ENCODE measurements around the gene ATP2B1.

ATP2B1 gene

GRCh38 chr12:89568484-89568883, 140.2 kb downstream of the ATP2B1 start:
- TF ChIP-seq SCRT2 (tag by site-specific recombination; IDR thresholded peaks at IDR 0.05) (peak; percentile 34; the same call in 1 of the 2 replicates), ZNF391 (tag by site-specific recombination; IDR thresholded peaks at IDR 0.05; ENCODE audit: borderline replicate concordance, low read depth) (no peak), TRIM28 (IDR thresholded peaks at IDR 0.05; ENCODE audit: borderline replicate concordance, low read length) (no peak), MZF1 (tag by site-specific recombination; IDR thresholded peaks at IDR 0.05; ENCODE audit: borderline replicate concordance) (no peak)
- POLR2A ChIA-PET = no interaction called here
- no peaks in the 10 kb centered on the region for H3K9me3 ChIP-seq (ENCODE audit: control insufficient read depth, insufficient read depth, low read depth, low read length)
- no peaks in the 10 kb centered on the region for H3K36me3 ChIP-seq (ENCODE audit: control insufficient read depth in 2 of 2, insufficient read depth in 1 of 2, low read length in 2 of 2)
- CTCF ChIA-PET = no interaction called here
- H3K4me3 ChIP-seq (ENCODE audit: low read depth, low read length) = no peak overlapping the region
- no peak overlapping the region for H3K27ac ChIP-seq (ENCODE audit: extremely low read depth, low read depth, low read length)
- H3K4me1 ChIP-seq (ENCODE audit: control insufficient read depth, insufficient read depth, low read length) = no peaks in the 10 kb centered on the region

DNA sequence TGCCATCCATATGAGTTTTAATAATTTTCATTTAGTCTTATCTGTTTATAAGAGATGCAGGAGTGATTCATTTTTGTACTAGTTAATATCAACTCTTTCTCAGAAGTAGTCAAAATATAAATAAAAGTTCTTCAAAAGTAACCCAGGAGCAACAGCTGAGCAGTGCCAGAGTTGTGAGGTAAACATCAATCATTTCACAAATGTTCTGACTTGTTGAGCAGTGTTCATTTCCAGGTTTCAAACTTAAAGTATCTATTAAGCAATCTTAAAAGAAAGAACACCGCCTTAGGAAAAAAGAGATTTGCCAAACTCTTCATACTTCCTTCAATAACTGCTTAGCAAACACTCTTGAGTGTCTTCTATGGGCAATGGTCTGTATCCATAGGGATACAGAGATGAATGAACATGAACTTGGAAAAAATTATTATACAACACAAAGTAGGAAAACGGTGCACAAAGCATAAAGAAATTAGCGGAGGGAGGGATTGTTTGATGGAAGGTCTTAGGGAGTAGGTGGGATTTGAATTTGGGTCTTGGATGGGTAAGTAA, 140.9 kb downstream of the ATP2B1 start:
- Histone ChIP-seq H3K27ac (ENCODE audit: extremely low read depth, low read depth, low read length) (no peak overlapping the region), H3K4me3 (ENCODE audit: low read depth, low read length) (no peak overlapping the region), H3K9me3 (ENCODE audit: control insufficient read depth, insufficient read depth, low read depth, low read length) (no peaks in the 10 kb centered on the region), H3K4me1 (ENCODE audit: control insufficient read depth, insufficient read depth, low read length) (no peaks in the 10 kb centered on the region), H3K36me3 (ENCODE audit: control insufficient read depth in 2 of 2, insufficient read depth in 1 of 2, low read length in 2 of 2) (no peaks in the 10 kb centered on the region)
- TF ChIP-seq, protein P1, sequence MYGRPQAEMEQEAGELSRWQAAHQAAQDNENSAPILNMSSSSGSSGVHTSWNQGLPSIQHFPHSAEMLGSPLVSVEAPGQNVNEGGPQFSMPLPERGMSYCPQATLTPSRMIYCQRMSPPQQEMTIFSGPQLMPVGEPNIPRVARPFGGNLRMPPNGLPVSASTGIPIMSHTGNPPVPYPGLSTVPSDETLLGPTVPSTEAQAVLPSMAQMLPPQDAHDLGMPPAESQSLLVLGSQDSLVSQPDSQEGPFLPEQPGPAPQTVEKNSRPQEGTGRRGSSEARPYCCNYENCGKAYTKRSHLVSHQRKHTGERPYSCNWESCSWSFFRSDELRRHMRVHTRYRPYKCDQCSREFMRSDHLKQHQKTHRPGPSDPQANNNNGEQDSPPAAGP (tag by site-specific recombination; IDR thresholded peaks at IDR 0.05) = no peak
- ChIA-PET POLR2A (no interaction called here), CTCF (no interaction called here)

- Histone ChIP-seq H3K36me3 (ENCODE audit: control insufficient read depth in 2 of 2, insufficient read depth in 1 of 2, low read length in 2 of 2) (no peaks in the 10 kb centered on the region), H3K9me3 (ENCODE audit: control insufficient read depth, insufficient read depth, low read depth, low read length) (no peaks in the 10 kb centered on the region; the same call in 1 of the 2 replicates), H3K4me3 (ENCODE audit: low read depth, low read length) (no peak overlapping the region), H3K4me1 (ENCODE audit: control insufficient read depth, insufficient read depth, low read length) (no peaks in the 10 kb centered on the region), H3K27ac (ENCODE audit: extremely low read depth, low read depth, low read length) (no peak overlapping the region)
- CTCF ChIA-PET = interaction anchor here (0.7 to 1.5 kb wide), 2 partner anchors 23 to 1342 kb away, joined by 3 read pairs; no protein-coding TSS in a partner anchor
- POLR2A ChIA-PET = no interaction called here
- no peak for TF ChIP-seq OVOL3 (tag by site-specific recombination; IDR thresholded peaks at IDR 0.05)
- TF ChIP-seq ZIC2 (tag by site-specific recombination; IDR thresholded peaks at IDR 0.05) = no peak
- no peak for TF ChIP-seq ZSCAN16 (tag by site-specific recombination; IDR thresholded peaks at IDR 0.05)
- TF ChIP-seq, protein P2, sequence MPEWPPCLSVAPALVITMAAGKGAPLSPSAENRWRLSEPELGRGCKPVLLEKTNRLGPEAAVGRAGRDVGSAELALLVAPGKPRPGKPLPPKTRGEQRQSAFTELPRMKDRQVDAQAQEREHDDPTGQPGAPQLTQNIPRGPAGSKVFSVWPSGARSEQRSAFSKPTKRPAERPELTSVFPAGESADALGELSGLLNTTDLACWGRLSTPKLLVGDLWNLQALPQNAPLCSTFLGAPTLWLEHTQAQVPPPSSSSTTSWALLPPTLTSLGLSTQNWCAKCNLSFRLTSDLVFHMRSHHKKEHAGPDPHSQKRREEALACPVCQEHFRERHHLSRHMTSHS (tag by site-specific recombination; IDR thresholded peaks at IDR 0.05) = no peak
- TF ChIP-seq, protein P3, sequence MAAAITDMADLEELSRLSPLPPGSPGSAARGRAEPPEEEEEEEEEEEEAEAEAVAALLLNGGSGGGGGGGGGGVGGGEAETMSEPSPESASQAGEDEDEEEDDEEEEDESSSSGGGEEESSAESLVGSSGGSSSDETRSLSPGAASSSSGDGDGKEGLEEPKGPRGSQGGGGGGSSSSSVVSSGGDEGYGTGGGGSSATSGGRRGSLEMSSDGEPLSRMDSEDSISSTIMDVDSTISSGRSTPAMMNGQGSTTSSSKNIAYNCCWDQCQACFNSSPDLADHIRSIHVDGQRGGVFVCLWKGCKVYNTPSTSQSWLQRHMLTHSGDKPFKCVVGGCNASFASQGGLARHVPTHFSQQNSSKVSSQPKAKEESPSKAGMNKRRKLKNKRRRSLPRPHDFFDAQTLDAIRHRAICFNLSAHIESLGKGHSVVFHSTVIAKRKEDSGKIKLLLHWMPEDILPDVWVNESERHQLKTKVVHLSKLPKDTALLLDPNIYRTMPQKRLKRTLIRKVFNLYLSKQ (tag by site-specific recombination; IDR thresholded peaks at IDR 0.05; ENCODE audit: borderline replicate concordance) = no peak
- TF ChIP-seq ZNF354C (tag by site-specific recombination; IDR thresholded peaks at IDR 0.05; ENCODE audit: borderline replicate concordance, low read depth) = no peak
- TF ChIP-seq ZNF114 (tag by site-specific recombination; IDR thresholded peaks at IDR 0.05) = no peak
- peak; percentile 66 for TF ChIP-seq EGR2 (tag by site-specific recombination; IDR thresholded peaks at IDR 0.05; ENCODE audit: low read depth)
- TF ChIP-seq ZNF843 (tag by site-specific recombination; IDR thresholded peaks at IDR 0.05) = 0 out of 2 replicates have a peak, but pooled peaks have one; percentile 15
- no peak for TF ChIP-seq SP2 (tag by site-specific recombination; IDR thresholded peaks at IDR 0.05)
- TF ChIP-seq ZBTB10 (tag by site-specific recombination; IDR thresholded peaks at IDR 0.05) = no peak
- peak; percentile 43; the same call in 1 of the 2 replicates for TF ChIP-seq ZFHX2 (tag by site-specific recombination; conservative IDR thresholded peaks at IDR 0.05)
- no peak for TF ChIP-seq ZNF560 (tag by site-specific recombination; IDR thresholded peaks at IDR 0.05; ENCODE audit: borderline replicate concordance)
- no peak for TF ChIP-seq KLF1 (tag by site-specific recombination; IDR thresholded peaks at IDR 0.05)
These were observed 142.0 kb downstream of the ATP2B1 start for GRCh38 chr12:89566615-89567014.

Data from HEK293 (cell line).